GM23338 (cell line): ENCODE data around the gene PLXNA2. TPM values are rescaled to one million over a fixed set of nuclear protein-coding genes. Genes with fewer than 3 reads are reported as not detected.
A peak's percentile ranks its signal among the peaks of the same experiment; 100 is the strongest.

Source experiments
- ATAC-seq: fragments of 200-7000 bp; cut with Tn5 transposase; 3 replicates; pipeline ENCODE4 v1.9.1; 2020
- DNase-seq: peaks from one replicate; pipeline ENCODE4 v3.0.0-alpha.2; 2015; ENCODE audit warnings: low spot score
- H2AFZ ChIP-seq: fragments of 200-600 bp; sonication (generic); 2 replicates; pipeline ENCODE4 v1.8.0; 2016; ENCODE audit warnings: antibody characterized with exemption, mild to moderate bottlenecking, moderate library complexity
- H3F3A ChIP-seq: fragments of 200-600 bp; sonication (generic); replicated peaks from 2 replicates; pipeline ENCODE4 v1.8.0; 2017; ENCODE audit warnings: antibody characterized with exemption, mixed run types, low read depth
- H3K27ac ChIP-seq: fragments of 200-600 bp; sonication (generic); 2 replicates; pipeline ENCODE4 v1.6.1; 2016; ENCODE audit warnings: low read depth
- H3K27me3 ChIP-seq: fragments of 200-600 bp; sonication (generic); 2 replicates; pipeline ENCODE4 v1.8.0; 2016; ENCODE audit warnings: mild to moderate bottlenecking, mixed run types, moderate library complexity; ENCODE audit not compliant: insufficient read depth
- H3K36me3 ChIP-seq: fragments of 200-600 bp; sonication (generic); 2 replicates; pipeline ENCODE4 v1.8.0; 2016; ENCODE audit warnings: mild to moderate bottlenecking; ENCODE audit not compliant: insufficient read depth
- H3K4me1 ChIP-seq: fragments of 200-600 bp; sonication (generic); 2 replicates; pipeline ENCODE4 v1.8.0; 2016; ENCODE audit warnings: mild to moderate bottlenecking, moderate library complexity; ENCODE audit not compliant: insufficient read depth
- H3K4me2 ChIP-seq: fragments of 200-600 bp; sonication (generic); 2 replicates; pipeline ENCODE4 v1.7.1; 2017; ENCODE audit warnings: mixed run types
- H3K4me3 ChIP-seq: fragments of 200-600 bp; sonication (generic); 2 replicates; pipeline ENCODE4 v1.6.1; 2016; ENCODE audit warnings: mixed run types
- H3K79me2 ChIP-seq: fragments of 200-600 bp; sonication (generic); replicated peaks from 2 replicates; pipeline ENCODE4 v1.8.0; 2017; ENCODE audit warnings: mild to moderate bottlenecking; ENCODE audit not compliant: insufficient read depth
- H3K9me2 ChIP-seq: fragments of 200-600 bp; sonication (generic); 2 replicates; pipeline ENCODE4 v1.8.0; 2017; ENCODE audit not compliant: insufficient read depth
- H4K20me1 ChIP-seq: fragments of 200-600 bp; sonication (generic); replicated peaks from 2 replicates; pipeline ENCODE4 v1.8.0; 2017; ENCODE audit warnings: mild to moderate bottlenecking; ENCODE audit not compliant: insufficient read depth
- H3K27ac Mint-ChIP-seq: 2 replicates; pipeline ENCODE4 v1.8.0; 2020; ENCODE audit warnings: inconsistent platforms, mild to moderate bottlenecking, moderate library complexity, mixed read lengths
- H3K27me3 Mint-ChIP-seq: 3 replicates; pipeline ENCODE4 v1.8.0; 2022; ENCODE audit warnings: low read depth, mild to moderate bottlenecking, moderate library complexity, mixed read lengths, inconsistent platforms; ENCODE audit not compliant: insufficient read depth, poor library complexity
- H3K36me3 Mint-ChIP-seq: 3 replicates; pipeline ENCODE4 v1.8.0; 2021; ENCODE audit warnings: low read depth, mild to moderate bottlenecking, inconsistent platforms, moderate library complexity, mixed read lengths
- H3K4me1 Mint-ChIP-seq: 3 replicates; pipeline ENCODE4 v1.8.0; 2020; ENCODE audit warnings: mild to moderate bottlenecking, inconsistent platforms, mixed read lengths
- H3K4me3 Mint-ChIP-seq: 3 replicates; pipeline ENCODE4 v1.8.0; 2021; ENCODE audit warnings: moderate library complexity, mild to moderate bottlenecking, inconsistent platforms, mixed read lengths
- H3K9me3 Mint-ChIP-seq: 3 replicates; pipeline ENCODE4 v1.8.0; 2020; ENCODE audit warnings: moderate library complexity, mild to moderate bottlenecking, inconsistent platforms, mixed read lengths
- CTCF ChIP-seq, 2 experiments: fragments of 200-600 bp in 1 of 2; sonication (generic) in 1 of 2; conservative IDR thresholded peaks; 2 replicates each; pipeline versions ENCODE4 v1.5.1 to v1.6.1; 2016 to 2017; ENCODE audit warnings: antibody characterized with exemption in 2 of 2, low read depth in 2 of 2, mild to moderate bottlenecking in 2 of 2, moderate library complexity in 1 of 2
- POLR2AphosphoS5 ChIP-seq: IDR thresholded peaks from 2 replicates; pipeline ENCODE4 v1.6.1; 2016; ENCODE audit warnings: antibody characterized with exemption, low read depth
- ZNF331 ChIP-seq: fragments of 250-450 bp; sonication (Bioruptor Pico); IDR thresholded peaks from 2 replicates; pipeline ENCODE4 v1.5.0; 2020; ENCODE audit warnings: low read depth, mild to moderate bottlenecking, moderate library complexity
- polyA plus RNA-seq: library from polyadenylated mRNA; unstranded; fragments of >200 nt; fragmentation: Nextera tagmentation; extraction: Ambion mirVana; gene quantifications from 2 replicates; pipeline ENCODE4 v1.2.1, GENCODE V29; 2016
- total RNA-seq: library from RNA; depleted of rRNA; stranded (reverse); fragments of >200 nt; shearing (Covaris generic); gene quantifications from 2 replicates; pipeline ENCODE4 v1.2.3, GENCODE V29; 2014
- TF ChIP-seq, protein P1 (sequence below): IDR thresholded peaks from one replicate; pipeline ENCODE4 v1.6.1; 2018; ENCODE audit warnings: antibody characterized with exemption; ENCODE audit not compliant: unreplicated experiment

PLXNA2 gene
- total and polyA plus RNA-seq, 2 experiments from 2014 or later: 0.40 to 1.8 TPM

DNA sequence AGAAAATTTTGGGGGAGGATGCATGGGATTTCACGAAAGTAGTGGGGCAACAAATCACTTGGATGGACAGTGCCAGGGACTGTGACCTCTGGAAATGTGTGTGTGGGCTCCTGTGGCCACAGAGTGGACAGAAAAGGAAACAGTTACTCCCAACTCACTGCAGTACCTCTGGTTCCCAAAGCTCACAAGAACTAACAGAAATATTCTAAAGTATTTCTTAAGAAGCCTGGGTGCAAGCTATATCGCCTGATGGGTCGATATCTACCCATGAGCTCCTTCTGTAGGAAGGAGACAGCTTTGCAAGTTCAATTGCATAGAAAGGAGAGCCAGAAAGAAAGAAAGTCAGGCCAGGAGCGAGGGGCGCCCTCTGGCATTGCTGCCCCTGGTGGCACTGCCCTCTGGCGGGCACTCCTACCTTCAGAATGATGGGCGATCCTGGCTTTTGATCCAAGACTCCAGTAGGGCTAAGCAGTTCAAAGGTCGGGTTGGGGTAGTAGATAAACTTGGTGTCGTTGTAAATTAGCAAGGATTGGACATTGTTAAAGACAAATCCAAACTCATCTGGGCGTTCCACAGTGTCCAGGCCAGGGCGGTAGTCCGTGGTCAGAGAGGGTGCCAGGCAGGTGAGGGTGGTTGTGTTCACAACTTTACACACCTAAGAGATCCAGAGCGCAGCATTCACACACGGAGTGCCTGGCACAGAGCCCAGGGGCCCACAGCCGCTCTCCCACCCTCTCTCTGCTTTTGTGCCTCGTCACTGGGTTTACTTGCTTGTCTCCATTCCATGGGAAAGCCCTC is 198.5 kb downstream of the PLXNA2 start:
- Mint-ChIP-seq H3K4me1 (peaks cover 8% of the 10 kb centered on the region), H3K36me3 (no peaks in the 10 kb centered on the region), H3K27me3 (peaks cover 9% of the 10 kb centered on the region), H3K9me3 (no peaks in the 10 kb centered on the region), H3K27ac (no peak overlapping the region), H3K4me3 (no peak overlapping the region)
- Histone ChIP-seq H3K4me1 (no peaks in the 10 kb centered on the region), H3K9me2 (no peaks in the 10 kb centered on the region), H3K36me3 (no peaks in the 10 kb centered on the region), H3K4me2 (no peak overlapping the region), H3F3A (no peaks in the 10 kb centered on the region), H4K20me1 (no peaks in the 10 kb centered on the region), H2AFZ (no peak overlapping the region), H3K27ac (no peak overlapping the region), H3K79me2 (no peaks in the 10 kb centered on the region), H3K4me3 (no peak overlapping the region), H3K27me3 (no peaks in the 10 kb centered on the region)
- ATAC-seq: no peak; the same call in 2 of the 3 replicates
- no peak for TF ChIP-seq ZNF331 (CRISPR knock-in tag)
- TF ChIP-seq CTCF (conservative IDR thresholded peaks at IDR 0.05; ENCODE audit: low read depth in 2 of 2): peak; percentile 44 to 46
- peak; percentile 25 for DNase-seq

DNA sequence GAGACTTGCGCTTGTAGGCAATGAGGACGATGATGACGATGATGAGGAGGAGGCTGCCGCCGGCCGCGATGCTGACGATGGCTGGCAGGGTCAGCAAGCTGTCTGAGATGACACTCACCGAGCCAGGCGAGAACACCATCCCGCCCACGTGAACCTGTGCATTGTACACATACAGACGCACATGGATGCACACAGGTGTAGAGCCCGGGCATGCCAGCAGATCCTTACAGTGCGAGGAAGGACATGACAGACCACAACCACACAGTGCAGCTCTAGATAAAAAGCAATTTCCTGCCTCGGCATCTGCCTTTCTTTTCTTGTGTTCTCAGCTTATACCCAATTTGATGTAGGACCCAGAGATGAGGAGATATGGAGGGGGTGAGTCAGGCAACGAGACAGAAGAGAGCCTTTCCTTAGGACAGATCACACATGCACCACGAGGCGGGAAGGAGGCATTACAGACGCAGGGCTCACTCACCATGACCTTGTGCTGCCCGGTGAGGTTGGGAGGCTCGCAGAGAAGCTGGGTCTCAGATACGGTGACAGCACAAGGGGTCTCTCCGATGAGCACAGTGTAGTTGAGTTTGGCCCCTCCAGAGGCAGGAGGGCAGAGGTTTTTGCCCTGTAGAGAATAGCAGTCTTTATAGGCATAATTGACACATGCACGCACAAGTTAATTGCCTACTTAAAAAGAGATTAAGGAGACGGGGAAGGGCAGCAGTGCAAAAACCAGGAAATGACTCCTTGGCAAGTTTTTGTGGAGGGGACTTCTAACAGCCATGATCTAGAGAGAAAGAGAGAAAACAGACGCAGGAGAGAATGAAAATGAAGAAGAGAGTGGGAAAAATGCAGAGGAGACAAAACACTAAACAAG is 199.4 kb downstream of the PLXNA2 start:
- no peaks in the 10 kb centered on the region for H3K36me3 ChIP-seq
- ATAC-seq: no peak
- H3K36me3 Mint-ChIP-seq: no peaks in the 10 kb centered on the region

More for the DNA sequence above, 199.4 kb downstream of the PLXNA2 start:
- H3K4me3 Mint-ChIP-seq: no peak overlapping the region
- no peaks in the 10 kb centered on the region for H3K4me1 ChIP-seq
- H3K4me1 Mint-ChIP-seq: peaks cover 8% of the 10 kb centered on the region
- H3K27ac ChIP-seq: no peak overlapping the region
- H3K4me2 ChIP-seq: no peak overlapping the region
- H3K4me3 ChIP-seq: no peak overlapping the region
- no peaks in the 10 kb centered on the region for H4K20me1 ChIP-seq
- DNase-seq: no peak
- H3K27me3 ChIP-seq: no peaks in the 10 kb centered on the region
- H3F3A ChIP-seq: no peaks in the 10 kb centered on the region
- H3K27ac Mint-ChIP-seq: no peak overlapping the region
- no peak for TF ChIP-seq POLR2AphosphoS5
- TF ChIP-seq, protein P1, sequence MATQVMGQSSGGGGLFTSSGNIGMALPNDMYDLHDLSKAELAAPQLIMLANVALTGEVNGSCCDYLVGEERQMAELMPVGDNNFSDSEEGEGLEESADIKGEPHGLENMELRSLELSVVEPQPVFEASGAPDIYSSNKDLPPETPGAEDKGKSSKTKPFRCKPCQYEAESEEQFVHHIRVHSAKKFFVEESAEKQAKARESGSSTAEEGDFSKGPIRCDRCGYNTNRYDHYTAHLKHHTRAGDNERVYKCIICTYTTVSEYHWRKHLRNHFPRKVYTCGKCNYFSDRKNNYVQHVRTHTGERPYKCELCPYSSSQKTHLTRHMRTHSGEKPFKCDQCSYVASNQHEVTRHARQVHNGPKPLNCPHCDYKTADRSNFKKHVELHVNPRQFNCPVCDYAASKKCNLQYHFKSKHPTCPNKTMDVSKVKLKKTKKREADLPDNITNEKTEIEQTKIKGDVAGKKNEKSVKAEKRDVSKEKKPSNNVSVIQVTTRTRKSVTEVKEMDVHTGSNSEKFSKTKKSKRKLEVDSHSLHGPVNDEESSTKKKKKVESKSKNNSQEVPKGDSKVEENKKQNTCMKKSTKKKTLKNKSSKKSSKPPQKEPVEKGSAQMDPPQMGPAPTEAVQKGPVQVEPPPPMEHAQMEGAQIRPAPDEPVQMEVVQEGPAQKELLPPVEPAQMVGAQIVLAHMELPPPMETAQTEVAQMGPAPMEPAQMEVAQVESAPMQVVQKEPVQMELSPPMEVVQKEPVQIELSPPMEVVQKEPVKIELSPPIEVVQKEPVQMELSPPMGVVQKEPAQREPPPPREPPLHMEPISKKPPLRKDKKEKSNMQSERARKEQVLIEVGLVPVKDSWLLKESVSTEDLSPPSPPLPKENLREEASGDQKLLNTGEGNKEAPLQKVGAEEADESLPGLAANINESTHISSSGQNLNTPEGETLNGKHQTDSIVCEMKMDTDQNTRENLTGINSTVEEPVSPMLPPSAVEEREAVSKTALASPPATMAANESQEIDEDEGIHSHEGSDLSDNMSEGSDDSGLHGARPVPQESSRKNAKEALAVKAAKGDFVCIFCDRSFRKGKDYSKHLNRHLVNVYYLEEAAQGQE: no peak
- H3K79me2 ChIP-seq: no peaks in the 10 kb centered on the region
- no peaks in the 10 kb centered on the region for H3K9me2 ChIP-seq
- H3K27me3 Mint-ChIP-seq: peaks cover 9% of the 10 kb centered on the region
- H2AFZ ChIP-seq: no peak overlapping the region
- no peaks in the 10 kb centered on the region for H3K9me3 Mint-ChIP-seq
